NT2/D1 (cell line): ENCODE data around the gene TMEM121B.

Experiments
- SUZ12 ChIP-seq: IDR thresholded peaks from 2 replicates; pipeline ENCODE4 v1.6.1; 2011; ENCODE audit not compliant: insufficient read length, insufficient read depth; ENCODE audit errors: extremely low read depth
- YY1 ChIP-seq: IDR thresholded peaks from 2 replicates; pipeline ENCODE4 v1.6.1; 2011; ENCODE audit not compliant: insufficient read length, insufficient read depth
- ZNF274 ChIP-seq: IDR thresholded peaks from 2 replicates; pipeline ENCODE4 v1.6.1; 2011; ENCODE audit warnings: mild to moderate bottlenecking, low read depth, low read length

- TF ChIP-seq YY1 (no peak), ZNF274 (no peak), SUZ12 (no peak)
Measured at GRCh38 chr22:17145021-17145680, 24.0 kb upstream of the TMEM121B start.
